Testis (tissue), 3 donors: ENCODE results near the gene NFIA. TPM values are rescaled to one million over a fixed set of nuclear protein-coding genes. Genes with fewer than 3 reads are reported as not detected.

Experiments used
- DNase-seq: peaks from one replicate; pipeline ENCODE4 v3.0.0-alpha.2; 2019
- H3K27ac ChIP-seq, 2 donors: fragments of 200-600 bp; sonication (generic); one replicate each; pipeline ENCODE4 v1.5.1; 2019
- H3K27me3 ChIP-seq: fragments of 200-600 bp; sonication (generic); one replicate; pipeline ENCODE4 v1.5.1; 2019
- H3K36me3 ChIP-seq: fragments of 200-600 bp; sonication (generic); one replicate; pipeline ENCODE4 v1.5.1; 2017; ENCODE audit warnings: low read depth; ENCODE audit errors: missing control alignments
- H3K4me1 ChIP-seq: fragments of 200-600 bp; sonication (generic); one replicate; pipeline ENCODE4 v1.5.1; 2019
- H3K4me3 ChIP-seq, 2 donors: fragments of 200-600 bp; sonication (generic); one replicate each; pipeline ENCODE4 v1.5.1; 2017 to 2019
- H3K9me3 ChIP-seq: fragments of 200-600 bp; sonication (generic); one replicate; pipeline ENCODE4 v1.5.1; 2017
- CTCF ChIP-seq, 3 experiments: fragments of 450-650 bp in 2 of 3; fragments of 200-600 bp in 1 of 3; sonication (generic) in 1 of 3; IDR thresholded peaks; one replicate each; pipeline ENCODE4 v1.5.1; 2016 to 2019; ENCODE audit warnings: antibody characterized with exemption in 3 of 3, mild to moderate bottlenecking in 2 of 3, moderate library complexity in 1 of 3
- POLR2A ChIP-seq: fragments of 450-650 bp; IDR thresholded peaks from one replicate; pipeline ENCODE4 v1.6.1; 2017; ENCODE audit warnings: antibody characterized with exemption, mild to moderate bottlenecking, moderate library complexity
- WGBS, 2 donors: methylation state at CpG; one replicate each; pipeline ENCODE4 v1.1.5; 2018; 5-methylcytosine and 5-hydroxymethylcytosine counted together
- intact Hi-C: fragments of 100-400 bp; cut with DNase I; formaldehyde crosslinking; loops from one replicate; pipeline ENCODE4 v1.15.1; 2023; ENCODE audit warnings: low total_unique reads
- polyA plus RNA-seq: library from polyadenylated mRNA; stranded (reverse); fragments of 350-450 nt; fragmentation: Illumina TruSeq; extraction: RNeasy Lipid Tissue Mini Kit (QIAGEN cat#74804); gene quantifications from one replicate; pipeline ENCODE4 v1.2.3, GENCODE V29; 2014; ENCODE audit warnings: low read depth, low replicate concordance; ENCODE audit not compliant: insufficient read depth
- total RNA-seq, 2 donors: library from RNA; depleted of rRNA; stranded (reverse); fragments of >200 nt; gene quantifications; one replicate each; pipeline ENCODE4 v1.2.3, GENCODE V29; 2016

Gene NFIA
- total and polyA plus RNA-seq, 3 donors from 2014 or later, result 11.6 to 78.9 (median 53.5) TPM

- H3K36me3 ChIP-seq, result no peaks in the 10 kb centered on the region
- H3K27ac ChIP-seq, result no peak overlapping the region
- no peak overlapping the region for H3K4me3 ChIP-seq
- no peaks in the 10 kb centered on the region for H3K27me3 ChIP-seq
- H3K4me1 ChIP-seq, result no peaks in the 10 kb centered on the region
- intact Hi-C loops, result no loop called here
- TF ChIP-seq CTCF (IDR thresholded peaks at IDR 0.05) (no peak), POLR2A (no peak)
- no peak for DNase-seq
- no peaks in the 10 kb centered on the region for H3K9me3 ChIP-seq
- WGBS, 2 donors, result 75 to 76% methylated on average over 4 of the region's 4 CpGs
Measured at GRCh38 chr1:61480273-61480935, 398.0 kb downstream of the NFIA start.

DNA sequence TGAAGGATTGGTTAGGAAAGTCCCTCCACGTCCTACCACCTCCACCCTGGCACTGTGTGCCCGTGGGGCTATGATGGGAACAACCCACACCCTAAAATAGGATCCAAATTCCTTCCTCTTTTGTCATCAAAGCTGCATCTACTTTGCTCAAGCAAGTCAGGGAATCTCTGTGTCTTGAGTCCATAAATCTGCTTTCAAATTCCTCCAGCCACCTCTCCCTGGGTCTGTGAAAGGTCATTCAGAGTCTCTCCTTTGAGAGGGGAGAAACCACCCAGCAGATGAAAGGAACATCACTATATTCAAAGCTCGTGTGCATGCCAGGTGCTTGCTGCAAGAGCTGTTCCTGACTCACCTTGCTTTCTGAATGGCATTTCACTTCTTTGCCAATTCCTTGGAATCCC lies 399.0 kb downstream of the NFIA start:
- Histone ChIP-seq H3K4me3 (no peak overlapping the region), H3K36me3 (no peaks in the 10 kb centered on the region), H3K9me3 (no peaks in the 10 kb centered on the region), H3K4me1 (no peaks in the 10 kb centered on the region), H3K27ac (no peak overlapping the region), H3K27me3 (no peaks in the 10 kb centered on the region)
- intact Hi-C loops, result no loop called here
- TF ChIP-seq CTCF (IDR thresholded peaks at IDR 0.05), result no peak
- no peak for TF ChIP-seq POLR2A
- no peak for DNase-seq
- 64 to 82% methylated on average over 3 of the region's 3 CpGs for WGBS, 2 donors

- 58 to 65% methylated on average over 7 of the region's 7 CpGs for WGBS, 2 donors
- no peak for TF ChIP-seq CTCF (IDR thresholded peaks at IDR 0.05)
- TF ChIP-seq POLR2A, result no peak
Measured at GRCh38 chr1:61482170-61482734, 399.9 kb downstream of the NFIA start.

DNA sequence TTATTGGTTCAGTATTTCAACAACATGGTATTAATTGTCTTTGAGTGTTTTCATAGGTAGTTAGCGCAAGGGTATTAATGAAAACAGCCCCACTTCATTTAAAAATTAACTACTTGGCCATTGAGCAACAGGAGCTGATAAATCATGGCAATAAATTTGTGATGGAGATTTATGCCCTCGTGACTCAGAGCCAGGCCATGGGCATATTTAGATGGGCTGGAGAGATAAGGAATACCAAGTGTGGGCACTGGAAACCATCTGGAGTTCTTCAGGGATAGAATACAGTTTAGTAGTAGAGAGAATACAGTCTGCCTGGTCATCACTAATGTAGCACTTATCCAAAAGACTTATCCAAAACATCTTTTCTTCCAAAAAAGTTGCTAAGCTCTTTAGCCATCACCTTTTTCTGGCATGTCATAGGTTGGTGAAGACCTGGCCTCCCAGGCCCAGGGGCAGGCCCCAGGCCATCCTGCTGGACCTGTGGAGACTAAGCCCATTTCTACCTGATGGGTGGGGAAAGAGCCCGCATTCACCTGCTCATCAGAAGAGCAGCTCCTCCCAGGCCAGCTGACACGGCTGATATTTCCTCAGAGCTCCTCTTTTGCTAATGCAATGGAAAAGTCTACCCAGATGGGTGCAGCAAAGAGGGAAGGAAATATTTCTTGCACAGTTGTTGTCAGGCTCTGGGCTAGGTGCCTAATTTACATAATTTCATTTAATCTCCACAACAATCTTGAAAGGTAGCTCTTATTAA lies 404.6 kb downstream of the NFIA start:
- no peaks in the 10 kb centered on the region for H3K4me1 ChIP-seq
- no peak overlapping the region for H3K4me3 ChIP-seq
- 87 to 89% methylated on average over 3 to 4 of the region's 4 CpGs for WGBS, 2 donors
- no peak for DNase-seq
- no peak overlapping the region for H3K27ac ChIP-seq
- H3K27me3 ChIP-seq, result no peaks in the 10 kb centered on the region
- intact Hi-C loops, result no loop called here
- H3K36me3 ChIP-seq, result no peaks in the 10 kb centered on the region
- H3K9me3 ChIP-seq, result no peaks in the 10 kb centered on the region
- no peak for TF ChIP-seq POLR2A

More at GRCh38 chr1:61482170-61482734, 399.9 kb downstream of the NFIA start:
- Histone ChIP-seq H3K27me3 (no peaks in the 10 kb centered on the region), H3K27ac (no peak overlapping the region), H3K9me3 (no peaks in the 10 kb centered on the region), H3K36me3 (no peaks in the 10 kb centered on the region), H3K4me1 (no peaks in the 10 kb centered on the region), H3K4me3 (no peak overlapping the region)
- DNase-seq, result no peak
- intact Hi-C loops, result no loop called here

GRCh38 chr1:61487801-61488200 lies 405.4 kb downstream of the NFIA start:
- no peak overlapping the region for H3K27ac ChIP-seq
- H3K36me3 ChIP-seq, result no peaks in the 10 kb centered on the region
- no peaks in the 10 kb centered on the region for H3K27me3 ChIP-seq
- no peak for DNase-seq
- H3K4me1 ChIP-seq, result no peaks in the 10 kb centered on the region
- H3K9me3 ChIP-seq, result no peaks in the 10 kb centered on the region
- no peak overlapping the region for H3K4me3 ChIP-seq
- intact Hi-C loops, result no loop called here
- TF ChIP-seq CTCF (IDR thresholded peaks at IDR 0.05) (no peak), POLR2A (no peak)
- 52 to 60% methylated on average over 6 of the region's 6 CpGs for WGBS, 2 donors
